ENCODE data around the gene SEMA3D. TPM values are rescaled to one million over a fixed set of nuclear protein-coding genes. Genes with fewer than 3 reads are reported as not detected.
A peak's percentile ranks its signal among the peaks of the same experiment; 100 is the strongest.

The SEMA3D gene
- total and polyA plus RNA-seq, 9 of the 15 experiments (the other 6 are each of a cell fraction or from before 2014, with no cell fraction given): 0.01 to 0.10 (median 0.04) TPM; not detected in 1

DNA sequence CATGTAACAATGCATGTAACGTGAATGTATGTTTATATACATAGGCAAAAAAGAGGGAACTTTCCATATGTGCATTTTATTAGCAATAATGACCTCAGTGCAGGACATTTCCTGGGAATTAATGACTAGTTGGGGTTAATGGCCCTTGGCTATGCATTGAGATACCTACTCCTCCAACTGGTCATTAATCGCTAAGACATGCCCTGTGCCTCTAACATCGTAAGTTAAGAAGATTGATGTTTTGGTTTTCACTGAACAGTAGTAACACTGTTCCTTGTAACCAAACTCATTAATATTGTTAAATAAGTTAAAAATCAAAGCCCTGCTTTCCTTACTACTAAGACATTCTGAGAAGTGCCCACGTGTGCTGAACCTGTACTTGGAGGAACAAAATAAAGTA lies 61.7 kb downstream of the SEMA3D start:
- Histone ChIP-seq H2AFZ (ENCODE audit: low read depth, low read length) (no peak overlapping the region), H3K27ac (ENCODE audit: extremely low read depth, low read depth, low read length) (no peak overlapping the region), H4K20me1 (replicated peaks; ENCODE audit: control insufficient read depth, insufficient read depth, low read length) (no peaks in the 10 kb centered on the region), H3K27me3 (ENCODE audit: control insufficient read depth in 2 of 2, insufficient read depth in 2 of 2, low read length in 2 of 2) (no peaks in the 10 kb centered on the region), H3K36me3 (ENCODE audit: control insufficient read depth, insufficient read depth, low read length) (no peaks in the 10 kb centered on the region), H3K9ac (ENCODE audit: insufficient read depth in 1 of 2, low read depth in 2 of 2, low read length in 2 of 2) (no peak overlapping the region), H3K79me2 (ENCODE audit: control insufficient read depth, insufficient read depth, low read length) (no peaks in the 10 kb centered on the region), H3K9me3 (replicated peaks; ENCODE audit: control insufficient read depth, insufficient read depth, low read depth, low read length) (no peaks in the 10 kb centered on the region), H3K4me1 (replicated peaks in 1 of 2; ENCODE audit: control insufficient read depth in 2 of 2, insufficient read depth in 2 of 2, low read length in 2 of 2) (no peaks in the 10 kb centered on the region), H3K9me1 (ENCODE audit: control insufficient read depth, insufficient read depth, low read length) (no peaks in the 10 kb centered on the region), H3K4me2 (ENCODE audit: insufficient read depth, low read length) (no peak overlapping the region), H3K4me3 (no peak overlapping the region)
- intact Hi-C loops (cut with micrococcal nuclease): no loop called here
- no peak for FAIRE-seq
- no TSS peak for BruUV-seq (replicated peaks)
- no peak for TF ChIP-seq RBM15 (IDR thresholded peaks at IDR 0.05; ENCODE audit: insufficient read depth, low read length)
- no peak for TF ChIP-seq SETDB1 (IDR thresholded peaks at IDR 0.05; ENCODE audit: low read length)
- no peak for TF ChIP-seq NBN (IDR thresholded peaks at IDR 0.05; ENCODE audit: low read depth)
- 1% methylated on average over 4 of the region's 4 CpGs for WGBS (ENCODE audit: insufficient coverage, low coverage, missing lambda C conversion rate)
- no peak for DNase-seq (ENCODE audit: extremely low read depth in 1 of 4, low spot score in 3 of 4)
- CTCF ChIA-PET (ENCODE audit: low intra/inter-chr PET ratio): no interaction called here
- POLR2A ChIA-PET: no interaction called here
- in situ Hi-C loops (cut with MboI): no loop called here
- ATAC-seq: no peak

GRCh38 chr7:85119934-85120333 lies 66.9 kb downstream of the SEMA3D start:
- Histone ChIP-seq H3K79me2 (ENCODE audit: control insufficient read depth, insufficient read depth, low read length) (no peaks in the 10 kb centered on the region), H3K27me3 (ENCODE audit: control insufficient read depth in 2 of 2, insufficient read depth in 2 of 2, low read length in 2 of 2) (no peaks in the 10 kb centered on the region), H3K4me2 (ENCODE audit: insufficient read depth, low read length) (no peak overlapping the region), H3K36me3 (ENCODE audit: control insufficient read depth, insufficient read depth, low read length) (no peaks in the 10 kb centered on the region), H3K9me3 (replicated peaks; ENCODE audit: control insufficient read depth, insufficient read depth, low read depth, low read length) (no peaks in the 10 kb centered on the region), H3K4me3 (no peak overlapping the region), H3K27ac (ENCODE audit: extremely low read depth, low read depth, low read length) (no peak overlapping the region), H3K4me1 (replicated peaks in 1 of 2; ENCODE audit: control insufficient read depth in 2 of 2, insufficient read depth in 2 of 2, low read length in 2 of 2) (no peaks in the 10 kb centered on the region), H3K9me1 (ENCODE audit: control insufficient read depth, insufficient read depth, low read length) (no peaks in the 10 kb centered on the region), H3K9ac (ENCODE audit: insufficient read depth in 1 of 2, low read depth in 2 of 2, low read length in 2 of 2) (no peak overlapping the region), H2AFZ (ENCODE audit: low read depth, low read length) (no peak overlapping the region), H4K20me1 (replicated peaks; ENCODE audit: control insufficient read depth, insufficient read depth, low read length) (no peaks in the 10 kb centered on the region)
- ChIA-PET CTCF (ENCODE audit: low intra/inter-chr PET ratio) (no interaction called here), POLR2A (no interaction called here)
- in situ Hi-C loops (cut with MboI) (no loop called here), intact Hi-C loops (cut with micrococcal nuclease) (no loop called here)
- BruUV-seq (replicated peaks): no TSS peak
- FAIRE-seq (no peak), ATAC-seq (no peak), DNase-seq (ENCODE audit: extremely low read depth in 1 of 4, low spot score in 3 of 4) (no peak)
- WGBS (ENCODE audit: insufficient coverage, low coverage, missing lambda C conversion rate): 0% methylated on average over 3 of the region's 3 CpGs
- TF ChIP-seq ZNF24 (IDR thresholded peaks at IDR 0.05) (no peak), CEBPB (tag; IDR thresholded peaks at IDR 0.05) (peak; percentile 25; the same call in 1 of the 2 replicates), CEBPG (CRISPR knock-in tag; IDR thresholded peaks at IDR 0.05) (no peak), CEBPG (tag; conservative IDR thresholded peaks at IDR 0.05 in 1 of 2, IDR thresholded peaks at IDR 0.05 in 1 of 2) (peak in 1 of 2 experiments; percentile 59; a peak in 1 of 4 replicates), BACH1 (tag; IDR thresholded peaks at IDR 0.05) (no peak)
- TF ChIP-seq, protein P1, sequence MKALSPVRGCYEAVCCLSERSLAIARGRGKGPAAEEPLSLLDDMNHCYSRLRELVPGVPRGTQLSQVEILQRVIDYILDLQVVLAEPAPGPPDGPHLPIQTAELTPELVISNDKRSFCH (CRISPR knock-in tag; IDR thresholded peaks at IDR 0.05): no peak
- TF ChIP-seq, protein P1 (tag; IDR thresholded peaks at IDR 0.05): no peak

Measured in K562 (cell line).